HL-60/S4 (cell line): Measurements from ENCODE around the gene IL17C.

Experiments used
- in situ Hi-C: fragments of 300-500 bp; cut with MboI; formaldehyde crosslinking; loops from 2 replicates; pipeline ENCODE4 v1.14.3; 2022; ENCODE audit warnings: low sequenced_read_pairs

IL17C gene

GRCh38 chr16:88627531-88628411 lies 10.6 kb upstream of the IL17C start:
- in situ Hi-C loops: no loop called here

- in situ Hi-C loops: no loop called here
Measured at GRCh38 chr16:88628512-88628974, 9.8 kb upstream of the IL17C start.

- in situ Hi-C loops: no loop called here
Measured at GRCh38 chr16:88629835-88630234, 8.5 kb upstream of the IL17C start.

GRCh38 chr16:88630433-88630832 lies 7.9 kb upstream of the IL17C start:
- in situ Hi-C loops: no loop called here

GRCh38 chr16:88630941-88631340 lies 7.4 kb upstream of the IL17C start:
- in situ Hi-C loops: no loop called here

DNA sequence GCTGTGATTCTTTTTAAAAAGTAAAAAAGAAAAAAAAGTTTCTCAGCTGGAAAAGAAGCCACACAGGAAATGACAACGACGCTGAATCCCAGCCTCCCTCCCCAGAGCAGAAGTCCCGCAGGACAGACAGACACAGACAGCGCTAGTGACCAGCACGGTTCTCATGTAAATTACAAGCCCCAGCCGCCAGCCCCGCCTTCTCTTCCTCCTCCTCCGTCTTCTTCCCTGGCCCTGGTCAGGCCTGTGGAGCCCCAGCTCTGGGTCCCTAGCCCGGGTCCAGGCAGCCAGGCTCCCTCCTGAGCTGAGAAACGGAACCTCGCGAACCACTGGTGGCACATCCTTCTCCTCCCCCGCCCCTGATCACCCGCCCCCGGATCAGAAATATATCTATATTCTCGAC lies 7.0 kb upstream of the IL17C start:
- in situ Hi-C loops: no loop called here

GRCh38 chr16:88631920-88632586 lies 6.3 kb upstream of the IL17C start:
- in situ Hi-C loops: no loop called here

DNA sequence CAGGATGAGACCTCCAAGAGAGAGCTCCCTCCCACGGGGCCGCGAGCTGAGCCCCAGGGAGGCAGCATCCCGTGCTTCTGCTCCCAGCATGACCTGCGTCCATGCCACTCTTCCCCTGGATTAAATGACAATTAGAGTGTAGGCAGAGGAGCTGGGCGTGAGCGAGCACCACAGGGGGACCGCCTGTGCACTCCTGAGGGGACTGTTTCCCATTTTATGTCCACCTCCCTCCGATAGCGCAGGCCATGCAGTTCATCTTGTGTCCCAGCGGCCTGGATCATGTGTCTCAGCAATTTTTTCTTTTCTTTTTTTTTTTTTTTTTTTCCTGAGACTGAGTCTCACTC lies 5.8 kb upstream of the IL17C start:
- in situ Hi-C loops: no loop called here

DNA sequence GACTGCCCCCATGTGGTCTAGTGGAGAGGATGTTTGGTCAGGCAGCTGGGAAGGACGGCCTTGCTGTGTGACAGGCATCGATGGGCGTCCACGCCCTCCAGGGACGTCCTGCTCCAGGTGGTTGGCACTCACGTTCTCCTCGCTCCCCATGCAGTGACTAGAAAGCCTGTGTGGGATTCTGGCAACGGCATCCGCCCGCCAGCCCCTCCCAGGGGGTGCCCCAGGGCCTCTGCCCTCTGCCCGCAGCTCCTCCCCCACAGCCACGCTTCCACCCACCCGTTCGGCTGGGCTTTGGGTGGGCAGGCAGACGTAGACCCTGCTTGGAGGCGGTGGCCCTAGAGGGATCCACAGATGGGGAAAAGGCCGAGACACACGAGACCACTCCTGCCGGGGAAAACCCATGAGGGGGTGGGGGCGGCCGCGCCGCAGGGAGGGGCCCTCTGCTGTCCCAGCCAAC lies 4.7 kb upstream of the IL17C start:
- in situ Hi-C loops: no loop called here

- in situ Hi-C loops: no loop called here
Measured at GRCh38 chr16:88634141-88634993, 4.0 kb upstream of the IL17C start.

DNA sequence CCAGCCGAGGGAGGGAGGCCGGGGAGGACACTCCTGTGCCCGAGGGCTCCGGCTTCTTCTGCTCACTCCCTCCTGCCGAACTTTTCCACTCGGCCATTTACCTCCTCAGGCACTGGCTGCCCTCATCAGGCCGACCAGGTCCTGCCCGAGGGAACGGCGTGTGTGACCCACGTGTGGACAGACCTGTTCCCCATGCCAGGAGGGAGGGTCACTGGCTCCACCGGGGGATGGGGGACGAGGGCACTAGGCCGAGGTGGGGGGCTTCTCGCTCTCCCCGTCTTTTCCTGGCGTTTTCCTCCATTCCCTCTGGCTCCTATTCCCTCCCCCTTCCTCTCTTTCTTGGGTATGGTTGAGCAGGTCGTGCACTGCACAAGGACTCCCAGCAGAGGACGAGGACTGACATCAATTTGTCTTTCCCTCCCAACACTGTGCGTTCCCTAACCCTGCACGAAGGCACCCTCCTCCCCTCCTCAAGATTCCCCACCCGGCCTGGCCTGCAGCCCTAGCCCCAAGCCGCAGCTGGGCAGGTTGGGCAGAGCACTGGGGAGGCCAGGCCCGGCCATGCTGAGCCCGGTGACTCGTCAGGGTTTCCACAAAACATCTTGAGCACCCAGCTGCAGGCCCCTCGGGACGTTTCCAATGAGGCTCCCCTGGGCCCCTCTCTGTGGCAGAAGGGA lies 3.2 kb upstream of the IL17C start:
- in situ Hi-C loops: no loop called here

GRCh38 chr16:88635671-88636319 lies 2.6 kb upstream of the IL17C start:
- in situ Hi-C loops: no loop called here

- in situ Hi-C loops: no loop called here
Measured at GRCh38 chr16:88636488-88637265, 1.7 kb upstream of the IL17C start.

DNA sequence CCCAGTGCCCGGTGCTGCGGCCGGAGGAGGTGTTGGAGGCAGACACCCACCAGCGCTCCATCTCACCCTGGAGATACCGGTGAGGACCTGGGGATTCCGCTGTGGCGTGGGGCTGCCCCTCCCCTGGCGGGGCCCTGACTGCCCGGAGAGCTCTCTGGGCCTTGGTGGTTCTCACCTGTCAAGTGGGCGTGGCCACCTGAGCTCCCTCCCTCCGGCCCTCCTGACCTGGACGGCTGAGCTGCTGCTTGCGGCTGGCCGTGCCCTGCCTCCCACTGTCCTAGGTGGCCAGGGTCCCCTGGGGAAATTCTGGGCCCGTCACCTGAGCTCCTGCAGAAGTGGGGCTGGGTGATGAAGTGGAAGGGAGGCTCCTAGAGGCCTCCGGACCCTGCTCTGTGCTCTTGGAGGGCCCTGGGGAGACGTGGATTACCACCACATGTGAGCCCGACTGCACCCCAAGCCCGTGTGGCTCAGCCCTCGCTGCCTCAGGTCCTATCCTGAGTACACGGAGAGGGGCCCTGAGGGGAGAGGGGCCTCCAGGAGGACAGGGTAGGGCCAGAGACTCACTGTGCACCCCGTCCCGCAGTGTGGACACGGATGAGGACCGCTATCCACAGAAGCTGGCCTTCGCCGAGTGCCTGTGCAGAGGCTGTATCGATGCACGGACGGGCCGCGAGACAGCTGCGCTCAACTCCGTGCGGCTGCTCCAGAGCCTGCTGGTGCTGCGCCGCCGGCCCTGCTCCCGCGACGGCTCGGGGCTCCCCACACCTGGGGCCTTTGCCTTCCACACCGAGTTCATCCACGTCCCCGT lies 1.1 kb downstream of the IL17C start:
- in situ Hi-C loops: no loop called here

DNA sequence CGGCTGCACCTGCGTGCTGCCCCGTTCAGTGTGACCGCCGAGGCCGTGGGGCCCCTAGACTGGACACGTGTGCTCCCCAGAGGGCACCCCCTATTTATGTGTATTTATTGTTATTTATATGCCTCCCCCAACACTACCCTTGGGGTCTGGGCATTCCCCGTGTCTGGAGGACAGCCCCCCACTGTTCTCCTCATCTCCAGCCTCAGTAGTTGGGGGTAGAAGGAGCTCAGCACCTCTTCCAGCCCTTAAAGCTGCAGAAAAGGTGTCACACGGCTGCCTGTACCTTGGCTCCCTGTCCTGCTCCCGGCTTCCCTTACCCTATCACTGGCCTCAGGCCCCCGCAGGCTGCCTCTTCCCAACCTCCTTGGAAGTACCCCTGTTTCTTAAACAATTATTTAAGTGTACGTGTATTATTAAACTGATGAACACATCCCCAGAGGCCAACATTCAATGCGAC lies 1.7 kb downstream of the IL17C start:
- in situ Hi-C loops: no loop called here

GRCh38 chr16:88640498-88641247 lies 2.3 kb downstream of the IL17C start:
- in situ Hi-C loops: no loop called here

DNA sequence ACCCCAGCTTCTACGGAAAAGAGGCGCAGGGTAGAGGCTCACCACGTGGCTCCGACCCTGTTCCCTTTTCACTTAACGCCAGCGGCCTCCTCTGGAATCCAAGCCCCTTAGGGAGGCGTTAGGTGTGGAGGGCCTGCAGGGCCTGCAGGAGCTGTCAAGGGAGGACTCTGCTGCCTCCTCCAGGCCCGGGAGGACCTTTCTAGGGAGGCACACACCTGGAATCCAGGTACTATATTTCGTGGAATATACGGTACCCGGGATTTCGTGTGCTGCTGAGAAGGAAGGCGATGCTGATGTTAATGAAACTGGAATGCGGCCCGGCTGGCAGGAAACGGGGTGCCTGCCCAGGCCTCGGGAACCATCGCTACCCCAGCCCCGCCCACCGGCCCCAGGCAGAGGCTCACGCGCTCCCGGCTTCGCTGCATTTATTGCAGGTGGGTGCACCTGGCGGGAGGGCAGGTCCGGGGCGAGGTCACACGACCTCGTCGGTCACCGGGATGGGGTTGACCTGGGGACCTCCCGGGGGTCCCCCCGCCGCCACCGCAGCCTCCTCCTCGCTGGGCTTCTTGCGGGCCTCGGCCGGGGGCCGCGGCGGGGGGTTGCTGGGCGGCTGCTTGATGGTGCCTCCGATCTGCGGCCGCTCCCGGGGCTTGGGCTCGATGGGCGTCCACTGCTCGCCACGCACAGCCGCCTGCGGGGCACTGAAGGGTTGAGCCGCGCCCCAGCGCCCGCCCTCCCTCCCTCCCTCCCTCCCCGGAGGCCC lies 4.7 kb downstream of the IL17C start:
- in situ Hi-C loops: no loop called here
